ENCODE data around the gene FAM81B. TPM values are rescaled to one million over a fixed set of nuclear protein-coding genes. Genes with fewer than 3 reads are reported as not detected.

Gene FAM81B
- polyA plus RNA-seq, 1 of the 3 experiments (the other 2 are of a cell fraction), result 0.21 TPM

- Histone ChIP-seq H3K4me3 (ENCODE audit: low read depth in 2 of 2, low read length in 1 of 2) (no peak overlapping the region), H3K9me3 (no peaks in the 10 kb centered on the region), H3K36me3 (replicated peaks in 1 of 2; ENCODE audit: control insufficient read depth in 1 of 2, insufficient read depth in 2 of 2, low read length in 1 of 2) (no peaks in the 10 kb centered on the region), H3K4me2 (no peak overlapping the region), H3K9ac (no peak overlapping the region), H3F3A (replicated peaks; ENCODE audit: insufficient read depth) (no peaks in the 10 kb centered on the region), H3K79me2 (ENCODE audit: insufficient read depth) (no peaks in the 10 kb centered on the region), H3K4me1 (ENCODE audit: control insufficient read depth in 1 of 2, insufficient read depth in 2 of 2, low read depth in 1 of 2, low read length in 1 of 2) (no peaks in the 10 kb centered on the region), H3K27me3 (ENCODE audit: insufficient read depth) (no peaks in the 10 kb centered on the region), H3K27ac (ENCODE audit: low read depth in 2 of 2, low read length in 1 of 2) (no peak overlapping the region), H3K9me2 (no peaks in the 10 kb centered on the region), H2AFZ (ENCODE audit: low read depth) (no peak overlapping the region), H4K20me1 (ENCODE audit: insufficient read depth) (no peaks in the 10 kb centered on the region)
- CTCF ChIA-PET, result no interaction called here
- TF ChIP-seq FOXM1 (IDR thresholded peaks at IDR 0.05; ENCODE audit: low read depth), result no peak
- TF ChIP-seq RXRA (IDR thresholded peaks at IDR 0.05; ENCODE audit: borderline replicate concordance, low read depth), result no peak
- no peak for TF ChIP-seq EP300 (IDR thresholded peaks at IDR 0.05; ENCODE audit: borderline replicate concordance in 1 of 2, low read depth in 1 of 2, low read length in 1 of 2)
- TF ChIP-seq MAX (IDR thresholded peaks at IDR 0.05; ENCODE audit: low read depth), result no peak
- no peak for TF ChIP-seq EZH2phosphoT487 (IDR thresholded peaks at IDR 0.05; ENCODE audit: borderline replicate concordance, low read depth)
- POLR2A ChIA-PET, result no interaction called here
- no peak for DNase-seq
- WGBS (ENCODE audit: low lambda C conversion rate), result 18% methylated on average over 8 of the region's 8 CpGs
These were observed 25.7 kb upstream of the FAM81B start for GRCh38 chr5:95365302-95366095.

- H3K4me2 ChIP-seq, result no peak overlapping the region
- H3K27ac ChIP-seq (ENCODE audit: low read depth in 2 of 2, low read length in 1 of 2), result no peak overlapping the region
- H3K9me3 ChIP-seq, result no peaks in the 10 kb centered on the region
- no peak for TF ChIP-seq POLR2AphosphoS5 (IDR thresholded peaks at IDR 0.05; ENCODE audit: low read depth, low read length)
- TF ChIP-seq GATA2 (CRISPR knock-in tag; IDR thresholded peaks at IDR 0.05), result no peak
- no peak for TF ChIP-seq MEF2A (IDR thresholded peaks at IDR 0.05; ENCODE audit: borderline replicate concordance, low read depth)
- TF ChIP-seq IRF3 (IDR thresholded peaks at IDR 0.05; ENCODE audit: low read depth, low read length), result no peak
- TF ChIP-seq YY1 (IDR thresholded peaks at IDR 0.05; ENCODE audit: low read depth), result no peak
- TF ChIP-seq SIN3A (IDR thresholded peaks at IDR 0.05; ENCODE audit: borderline replicate concordance, low read depth, low read length), result no peak
- no peak for TF ChIP-seq TEAD4 (IDR thresholded peaks at IDR 0.05; ENCODE audit: borderline replicate concordance, insufficient read depth)
- no peak for TF ChIP-seq SMC3 (IDR thresholded peaks at IDR 0.05; ENCODE audit: low read depth, low read length)
- no peak for TF ChIP-seq CHD2 (IDR thresholded peaks at IDR 0.05; ENCODE audit: low read length, partially characterized antibody)
- no peak for TF ChIP-seq FOXJ3 (CRISPR knock-in tag; IDR thresholded peaks at IDR 0.05)
- no peak for TF ChIP-seq NRF1 (IDR thresholded peaks at IDR 0.05; ENCODE audit: low read depth, low read length)
- TF ChIP-seq FOSL2 (IDR thresholded peaks at IDR 0.05; ENCODE audit: borderline replicate concordance, low read depth), result no peak
- no peak for TF ChIP-seq PBX3 (IDR thresholded peaks at IDR 0.05)
- no peak for TF ChIP-seq ELF1 (IDR thresholded peaks at IDR 0.05)
- TF ChIP-seq EP300 (IDR thresholded peaks at IDR 0.05; ENCODE audit: borderline replicate concordance in 1 of 2, low read depth in 1 of 2, low read length in 1 of 2), result no peak
- TF ChIP-seq FOXM1 (IDR thresholded peaks at IDR 0.05; ENCODE audit: low read depth), result no peak
- no peaks in the 10 kb centered on the region for H3K79me2 ChIP-seq (ENCODE audit: insufficient read depth)
- H3K27me3 ChIP-seq (ENCODE audit: insufficient read depth), result no peaks in the 10 kb centered on the region
- H3K4me1 ChIP-seq (ENCODE audit: control insufficient read depth in 1 of 2, insufficient read depth in 2 of 2, low read depth in 1 of 2, low read length in 1 of 2), result no peaks in the 10 kb centered on the region
- no peak for DNase-seq
- H3K9ac ChIP-seq, result no peak overlapping the region
- no peak overlapping the region for H3K4me3 ChIP-seq (ENCODE audit: low read depth in 2 of 2, low read length in 1 of 2)
- no peaks in the 10 kb centered on the region for H4K20me1 ChIP-seq (ENCODE audit: insufficient read depth)
- no peaks in the 10 kb centered on the region for H3F3A ChIP-seq (replicated peaks; ENCODE audit: insufficient read depth)
- no peak overlapping the region for H2AFZ ChIP-seq (ENCODE audit: low read depth)
- 6% methylated on average over 3 of the region's 3 CpGs for WGBS (ENCODE audit: low lambda C conversion rate)
- H3K36me3 ChIP-seq (replicated peaks in 1 of 2; ENCODE audit: control insufficient read depth in 1 of 2, insufficient read depth in 2 of 2, low read length in 1 of 2), result no peaks in the 10 kb centered on the region
- CTCF ChIA-PET, result no interaction called here
- no peaks in the 10 kb centered on the region for H3K9me2 ChIP-seq
- POLR2A ChIA-PET, result no interaction called here
These were observed 21.4 kb upstream of the FAM81B start for GRCh38 chr5:95369782-95370181.

Data from SK-N-SH (cell line).